Fibroblast of lung (primary cell): ENCODE results near the gene CHRNA3.

Experiments
- EZH2 ChIP-seq: IDR thresholded peaks from 2 replicates; pipeline ENCODE4 v1.5.1; 2012; ENCODE audit warnings: low read length, control low read depth, mild to moderate bottlenecking; ENCODE audit errors: missing control alignments
- TF ChIP-seq, protein P1 (sequence below), 2 donors: IDR thresholded peaks in 1 of 2; conservative IDR thresholded peaks in 1 of 2; 1 replicate in 1 of 2; 2 replicates in 1 of 2; pipeline ENCODE4 v1.5.1; 2011 to 2012; ENCODE audit warnings: low read length in 2 of 2, control low read depth in 1 of 2, inconsistent platforms in 1 of 2, low read depth in 1 of 2, mild to moderate bottlenecking in 1 of 2

GRCh38 chr15:78619022-78619950, 1.5 kb downstream of the CHRNA3 start:
- TF ChIP-seq, protein P1, sequence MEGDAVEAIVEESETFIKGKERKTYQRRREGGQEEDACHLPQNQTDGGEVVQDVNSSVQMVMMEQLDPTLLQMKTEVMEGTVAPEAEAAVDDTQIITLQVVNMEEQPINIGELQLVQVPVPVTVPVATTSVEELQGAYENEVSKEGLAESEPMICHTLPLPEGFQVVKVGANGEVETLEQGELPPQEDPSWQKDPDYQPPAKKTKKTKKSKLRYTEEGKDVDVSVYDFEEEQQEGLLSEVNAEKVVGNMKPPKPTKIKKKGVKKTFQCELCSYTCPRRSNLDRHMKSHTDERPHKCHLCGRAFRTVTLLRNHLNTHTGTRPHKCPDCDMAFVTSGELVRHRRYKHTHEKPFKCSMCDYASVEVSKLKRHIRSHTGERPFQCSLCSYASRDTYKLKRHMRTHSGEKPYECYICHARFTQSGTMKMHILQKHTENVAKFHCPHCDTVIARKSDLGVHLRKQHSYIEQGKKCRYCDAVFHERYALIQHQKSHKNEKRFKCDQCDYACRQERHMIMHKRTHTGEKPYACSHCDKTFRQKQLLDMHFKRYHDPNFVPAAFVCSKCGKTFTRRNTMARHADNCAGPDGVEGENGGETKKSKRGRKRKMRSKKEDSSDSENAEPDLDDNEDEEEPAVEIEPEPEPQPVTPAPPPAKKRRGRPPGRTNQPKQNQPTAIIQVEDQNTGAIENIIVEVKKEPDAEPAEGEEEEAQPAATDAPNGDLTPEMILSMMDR (conservative IDR thresholded peaks at IDR 0.05 in 1 of 2, IDR thresholded peaks at IDR 0.05 in 1 of 2; ENCODE audit: low read depth in 1 of 2, low read length in 2 of 2): no peak
- TF ChIP-seq EZH2: peak; percentile 38
